ENCODE data around the gene CDK14. TPM values are rescaled to one million over a fixed set of nuclear protein-coding genes. Genes with fewer than 3 reads are reported as not detected.

CDK14 gene
- total RNA-seq, 1 donor from 2014 or later: 58.6 TPM

DNA sequence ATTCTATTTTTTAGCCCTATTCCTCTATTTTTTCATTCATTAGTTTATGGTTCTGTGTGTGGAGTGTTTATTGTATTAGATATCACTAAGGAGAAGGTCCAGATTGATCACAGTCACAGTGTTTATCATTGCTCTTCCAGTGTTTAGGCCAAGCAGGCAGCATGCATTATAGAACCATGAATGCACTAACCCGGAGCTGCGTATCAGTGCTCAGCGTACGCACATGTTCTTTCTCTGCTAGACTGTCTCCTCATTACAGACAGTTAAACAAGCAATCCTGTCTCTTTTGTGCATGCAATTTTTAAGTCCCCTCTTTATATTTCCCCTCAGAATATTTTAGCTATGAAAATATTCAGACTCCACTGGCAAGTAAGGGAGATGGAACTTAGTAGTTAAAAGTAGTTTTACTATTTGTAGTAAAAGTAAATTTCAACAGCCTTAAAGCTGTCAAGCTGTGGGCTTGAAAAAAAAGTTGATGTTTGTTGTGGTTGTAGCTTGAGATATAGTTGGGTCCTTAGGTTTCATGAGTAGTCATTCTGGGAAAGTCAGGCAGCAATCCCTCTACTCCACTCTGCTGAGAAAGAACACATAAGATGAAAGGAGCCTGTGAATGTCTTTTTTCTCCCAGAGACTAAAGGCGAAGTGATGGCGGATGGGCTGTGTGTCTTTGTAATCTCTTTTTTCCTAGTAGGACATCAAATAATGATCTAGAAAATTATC is 260.4 kb downstream of the CDK14 start:
- Histone ChIP-seq H3K4me1 (no peaks in the 10 kb centered on the region), H3K27ac (no peak overlapping the region), H3K9me3 (no peaks in the 10 kb centered on the region), H3K36me3 (no peaks in the 10 kb centered on the region), H3K4me3 (no peak overlapping the region), H3K27me3 (ENCODE audit: low read depth) (no peaks in the 10 kb centered on the region)
- DNase-seq: no peak
- TF ChIP-seq, protein P1, sequence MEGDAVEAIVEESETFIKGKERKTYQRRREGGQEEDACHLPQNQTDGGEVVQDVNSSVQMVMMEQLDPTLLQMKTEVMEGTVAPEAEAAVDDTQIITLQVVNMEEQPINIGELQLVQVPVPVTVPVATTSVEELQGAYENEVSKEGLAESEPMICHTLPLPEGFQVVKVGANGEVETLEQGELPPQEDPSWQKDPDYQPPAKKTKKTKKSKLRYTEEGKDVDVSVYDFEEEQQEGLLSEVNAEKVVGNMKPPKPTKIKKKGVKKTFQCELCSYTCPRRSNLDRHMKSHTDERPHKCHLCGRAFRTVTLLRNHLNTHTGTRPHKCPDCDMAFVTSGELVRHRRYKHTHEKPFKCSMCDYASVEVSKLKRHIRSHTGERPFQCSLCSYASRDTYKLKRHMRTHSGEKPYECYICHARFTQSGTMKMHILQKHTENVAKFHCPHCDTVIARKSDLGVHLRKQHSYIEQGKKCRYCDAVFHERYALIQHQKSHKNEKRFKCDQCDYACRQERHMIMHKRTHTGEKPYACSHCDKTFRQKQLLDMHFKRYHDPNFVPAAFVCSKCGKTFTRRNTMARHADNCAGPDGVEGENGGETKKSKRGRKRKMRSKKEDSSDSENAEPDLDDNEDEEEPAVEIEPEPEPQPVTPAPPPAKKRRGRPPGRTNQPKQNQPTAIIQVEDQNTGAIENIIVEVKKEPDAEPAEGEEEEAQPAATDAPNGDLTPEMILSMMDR (IDR thresholded peaks at IDR 0.05): no peak
- intact Hi-C loops (cut with DNase I): no loop called here
- no peak for ATAC-seq

DNA sequence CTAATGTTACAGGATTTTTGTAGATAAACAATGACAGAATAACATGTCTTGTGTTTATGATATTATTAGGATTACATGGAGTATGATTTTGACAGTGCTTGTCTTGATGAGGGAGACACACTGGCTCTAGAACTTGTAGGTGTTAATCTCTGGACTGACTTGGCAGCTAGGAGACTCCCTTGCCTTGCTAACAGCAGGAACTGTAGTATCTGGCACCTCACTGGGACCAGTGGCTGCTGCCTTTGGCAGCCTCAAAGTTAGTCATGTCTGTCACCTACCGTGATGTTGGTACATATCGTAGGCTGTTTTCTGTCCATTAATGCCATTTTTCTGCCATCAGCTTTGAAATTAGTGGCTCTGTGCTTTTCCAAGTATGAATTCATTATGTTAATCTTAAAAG is 261.5 kb downstream of the CDK14 start:
- intact Hi-C loops (cut with DNase I): no loop called here
- DNase-seq (no peak), ATAC-seq (no peak)
- TF ChIP-seq, protein P1 (IDR thresholded peaks at IDR 0.05): no peak
- H3K27me3 ChIP-seq (ENCODE audit: low read depth): no peaks in the 10 kb centered on the region
- no peak overlapping the region for H3K27ac ChIP-seq
- H3K4me3 ChIP-seq: no peak overlapping the region
- no peaks in the 10 kb centered on the region for H3K4me1 ChIP-seq
- H3K9me3 ChIP-seq: no peaks in the 10 kb centered on the region
- no peaks in the 10 kb centered on the region for H3K36me3 ChIP-seq

DNA sequence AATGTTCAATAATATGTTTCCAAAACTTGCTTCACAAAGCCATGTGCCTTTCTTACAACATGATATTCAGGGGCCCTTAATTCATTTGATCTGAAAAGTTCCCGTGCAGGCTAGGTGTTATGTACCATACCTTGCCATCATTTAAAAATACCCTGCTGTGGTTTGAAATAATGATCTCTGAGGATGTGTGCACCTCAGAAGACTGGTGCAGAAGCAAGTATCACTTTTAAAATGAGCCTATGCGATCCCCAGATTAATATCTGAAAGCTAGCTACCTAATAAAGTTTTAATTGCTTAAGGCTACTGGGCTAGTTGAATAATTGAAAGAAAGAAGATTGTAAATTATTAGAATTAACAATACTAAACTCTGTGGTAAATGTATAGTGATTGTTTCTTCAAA is 262.4 kb downstream of the CDK14 start:
- intact Hi-C loops (cut with DNase I): no loop called here
- H3K9me3 ChIP-seq: no peaks in the 10 kb centered on the region
- no peaks in the 10 kb centered on the region for H3K27me3 ChIP-seq (ENCODE audit: low read depth)
- TF ChIP-seq, protein P1 (IDR thresholded peaks at IDR 0.05): no peak
- no peak overlapping the region for H3K27ac ChIP-seq
- DNase-seq (no peak), ATAC-seq (no peak)
- no peaks in the 10 kb centered on the region for H3K36me3 ChIP-seq
- H3K4me3 ChIP-seq: no peak overlapping the region
- no peaks in the 10 kb centered on the region for H3K4me1 ChIP-seq

DNA sequence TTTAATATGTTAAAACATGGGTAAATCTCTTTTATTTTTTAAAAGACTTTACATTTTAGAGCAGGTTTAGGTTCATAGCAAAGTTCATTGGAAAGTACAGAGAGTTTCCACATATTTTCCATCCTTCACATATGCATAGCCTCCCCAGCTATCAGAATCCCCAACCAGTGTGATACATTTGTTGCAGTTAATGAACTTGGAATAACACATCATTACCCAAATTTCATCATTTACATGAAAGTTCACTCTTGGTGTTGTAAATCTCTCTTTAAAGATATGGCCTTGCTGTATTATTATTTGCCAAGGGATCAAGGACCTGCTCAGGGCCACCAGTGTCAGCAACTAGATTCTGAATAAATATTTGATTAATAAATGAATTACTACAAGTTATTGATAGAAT is 263.4 kb downstream of the CDK14 start:
- intact Hi-C loops (cut with DNase I): no loop called here
- Histone ChIP-seq H3K36me3 (no peaks in the 10 kb centered on the region), H3K4me3 (no peak overlapping the region), H3K4me1 (no peaks in the 10 kb centered on the region), H3K9me3 (no peaks in the 10 kb centered on the region), H3K27ac (no peak overlapping the region), H3K27me3 (ENCODE audit: low read depth) (no peaks in the 10 kb centered on the region)
- DNase-seq (no peak), ATAC-seq (no peak)
- TF ChIP-seq, protein P1 (IDR thresholded peaks at IDR 0.05): no peak

DNA sequence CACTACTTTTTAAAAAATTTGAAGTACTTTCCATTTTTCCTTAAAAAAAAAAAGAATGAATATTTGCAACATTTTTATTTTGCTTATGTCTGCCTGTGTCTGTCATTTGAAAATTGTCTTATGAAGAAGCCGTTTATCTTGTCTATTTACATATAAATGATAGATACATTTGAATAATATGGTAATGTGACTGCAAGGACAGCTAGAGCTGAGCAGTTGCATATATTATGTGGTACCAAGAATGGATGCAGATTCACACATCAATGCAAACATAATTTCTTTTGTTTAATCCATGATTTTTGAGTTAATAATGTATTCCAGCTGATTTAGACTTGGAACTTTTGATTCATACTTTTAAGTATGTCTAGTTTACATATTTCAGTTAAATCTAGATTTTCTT is 268.0 kb downstream of the CDK14 start:
- no peaks in the 10 kb centered on the region for H3K36me3 ChIP-seq
- no peak overlapping the region for H3K4me3 ChIP-seq
- H3K4me1 ChIP-seq: no peaks in the 10 kb centered on the region
- no peaks in the 10 kb centered on the region for H3K27me3 ChIP-seq (ENCODE audit: low read depth)
- intact Hi-C loops (cut with DNase I): no loop called here
- ATAC-seq: no peak
- no peak overlapping the region for H3K27ac ChIP-seq
- H3K9me3 ChIP-seq: no peaks in the 10 kb centered on the region
- no peak for DNase-seq
- TF ChIP-seq, protein P1 (IDR thresholded peaks at IDR 0.05): no peak

Data from lower lobe of right lung (tissue), 2 donors.